Stimulated activated CD4-positive, alpha-beta T cell treated with anti-CD3 and anti-CD28 coated beads, Interleukin-1b, Interleukin-23, amount 100 ng/mL, for 4 hours (primary cell): ENCODE measurements around the gene ZNF546.

ENCODE experiments used
- DNase-seq, 2 donors: peaks; one replicate each; pipeline ENCODE4 v3.0.0-alpha.2; 2020; ENCODE audit warnings: low read depth in 2 of 2

Gene ZNF546

GRCh38 chr19:40055832-40056504 is 59.1 kb downstream of the ZNF546 start, which contains the start of gene ZNF780B:
Gene ZNF780B (minus strand): TSS chr19:40056231. CDS start chr19:40050332, 5,899 bp downstream.
- DNase-seq: peak; percentile 49 to 51

GRCh38 chr19:40056505-40056904 is 59.6 kb downstream of the ZNF546 start:
- no peak for DNase-seq

- no peak for DNase-seq
These were observed 60.3 kb downstream of the ZNF546 start for GRCh38 chr19:40057166-40057565.

DNA sequence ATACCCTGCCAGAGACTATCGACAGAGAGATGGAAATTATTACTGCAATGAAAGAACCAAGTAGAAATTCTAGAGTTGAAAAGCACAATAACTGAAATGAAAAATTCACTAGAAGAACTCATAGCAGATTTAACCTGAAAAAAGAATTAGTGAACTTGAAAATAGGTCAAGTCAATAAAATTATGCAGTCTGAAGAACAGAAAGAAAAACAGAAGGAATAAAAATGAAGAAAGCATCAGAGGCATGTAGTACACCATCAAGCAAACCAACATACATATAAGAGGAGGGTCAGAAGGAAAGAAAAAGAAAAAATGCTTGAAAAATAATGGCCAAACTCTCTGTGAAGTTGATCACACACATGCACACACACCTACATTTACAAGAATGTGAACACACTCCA is 62.8 kb downstream of the ZNF546 start:
- DNase-seq: no peak

- DNase-seq: no peak
These were observed 73.2 kb downstream of the ZNF546 start for GRCh38 chr19:40070058-40070457.
